IMR-90 (cell line): Measurements from ENCODE around the gene SESN2.

Experiments used
- BHLHE40 ChIP-seq: fragments of 150-350 bp; IDR thresholded peaks from 2 replicates; pipeline ENCODE4 v1.6.1; 2016; ENCODE audit warnings: mild to moderate bottlenecking, low read depth, low read length
- MAZ ChIP-seq: IDR thresholded peaks from 2 replicates; pipeline ENCODE4 v1.6.1; 2012; ENCODE audit warnings: low read depth, mild to moderate bottlenecking, low read length, improper control_type of control experiment, moderate library complexity, borderline replicate concordance
- MXI1 ChIP-seq: IDR thresholded peaks from 2 replicates; pipeline ENCODE4 v1.6.1; 2012; ENCODE audit warnings: low read depth, mild to moderate bottlenecking, low read length, moderate library complexity, borderline replicate concordance
- POLR2A ChIP-seq: IDR thresholded peaks from 2 replicates; pipeline ENCODE4 v1.6.1; 2012; ENCODE audit warnings: mild to moderate bottlenecking, low read depth, low read length
- RAD21 ChIP-seq: IDR thresholded peaks from 2 replicates; pipeline ENCODE4 v1.6.1; 2012; ENCODE audit warnings: low read length, improper control_type of control experiment
- RCOR1 ChIP-seq: IDR thresholded peaks from 2 replicates; pipeline ENCODE4 v1.6.1; 2012; ENCODE audit warnings: mild to moderate bottlenecking, low read length, improper control_type of control experiment; ENCODE audit not compliant: insufficient replicate concordance
- RFX5 ChIP-seq: IDR thresholded peaks from 2 replicates; pipeline ENCODE4 v1.8.0; 2012; ENCODE audit warnings: low read depth, mild to moderate bottlenecking, low read length, moderate library complexity
- SMC3 ChIP-seq: fragments of 150-350 bp; IDR thresholded peaks from 2 replicates; pipeline ENCODE4 v1.6.1; 2016; ENCODE audit warnings: low read depth, mild to moderate bottlenecking, antibody characterized with exemption, low read length, moderate library complexity
- TF ChIP-seq, protein P1 (sequence below): conservative IDR thresholded peaks from 2 replicates; pipeline ENCODE4 v1.5.1; 2012; ENCODE audit warnings: mild to moderate bottlenecking, low read depth, low read length, improper control_type of control experiment
- TF ChIP-seq, protein P2 (sequence below): fragments of 150-350 bp; IDR thresholded peaks from 2 replicates; pipeline ENCODE4 v1.6.1; 2017; ENCODE audit warnings: mild to moderate bottlenecking, antibody characterized with exemption, low read length, low read depth
- TF ChIP-seq, protein P3 (sequence below): fragments of 150-350 bp; IDR thresholded peaks from 2 replicates; pipeline ENCODE4 v1.6.1; 2016; ENCODE audit warnings: low read depth, mild to moderate bottlenecking, low read length, moderate library complexity, borderline replicate concordance

DNA sequence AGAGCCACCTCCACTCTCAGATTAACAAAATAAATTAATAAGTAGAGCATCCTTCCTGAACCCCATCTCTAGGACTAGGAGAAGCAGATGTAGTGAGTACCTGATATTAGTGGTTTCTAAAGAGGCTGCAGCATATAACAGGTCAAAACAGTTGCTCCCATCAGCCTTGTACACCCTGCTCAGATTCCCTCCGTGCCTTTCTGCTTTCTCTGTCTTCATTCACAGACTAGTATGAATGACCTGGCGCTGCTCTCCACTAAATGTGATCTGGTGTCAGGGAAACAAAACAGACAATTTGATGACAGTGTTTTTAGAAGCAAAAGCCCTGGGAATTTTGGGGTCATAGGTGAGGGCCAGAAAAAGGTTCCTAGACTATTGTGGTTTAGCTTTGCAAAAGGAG, 8.3 kb downstream of the SESN2 start:
- TF ChIP-seq, protein P1, sequence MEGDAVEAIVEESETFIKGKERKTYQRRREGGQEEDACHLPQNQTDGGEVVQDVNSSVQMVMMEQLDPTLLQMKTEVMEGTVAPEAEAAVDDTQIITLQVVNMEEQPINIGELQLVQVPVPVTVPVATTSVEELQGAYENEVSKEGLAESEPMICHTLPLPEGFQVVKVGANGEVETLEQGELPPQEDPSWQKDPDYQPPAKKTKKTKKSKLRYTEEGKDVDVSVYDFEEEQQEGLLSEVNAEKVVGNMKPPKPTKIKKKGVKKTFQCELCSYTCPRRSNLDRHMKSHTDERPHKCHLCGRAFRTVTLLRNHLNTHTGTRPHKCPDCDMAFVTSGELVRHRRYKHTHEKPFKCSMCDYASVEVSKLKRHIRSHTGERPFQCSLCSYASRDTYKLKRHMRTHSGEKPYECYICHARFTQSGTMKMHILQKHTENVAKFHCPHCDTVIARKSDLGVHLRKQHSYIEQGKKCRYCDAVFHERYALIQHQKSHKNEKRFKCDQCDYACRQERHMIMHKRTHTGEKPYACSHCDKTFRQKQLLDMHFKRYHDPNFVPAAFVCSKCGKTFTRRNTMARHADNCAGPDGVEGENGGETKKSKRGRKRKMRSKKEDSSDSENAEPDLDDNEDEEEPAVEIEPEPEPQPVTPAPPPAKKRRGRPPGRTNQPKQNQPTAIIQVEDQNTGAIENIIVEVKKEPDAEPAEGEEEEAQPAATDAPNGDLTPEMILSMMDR = no peak
- TF ChIP-seq RCOR1 (no peak), POLR2A (no peak), RAD21 (no peak), MAZ (no peak), RFX5 (no peak), MXI1 (no peak), BHLHE40 (no peak), SMC3 (no peak)
- TF ChIP-seq, protein P2, sequence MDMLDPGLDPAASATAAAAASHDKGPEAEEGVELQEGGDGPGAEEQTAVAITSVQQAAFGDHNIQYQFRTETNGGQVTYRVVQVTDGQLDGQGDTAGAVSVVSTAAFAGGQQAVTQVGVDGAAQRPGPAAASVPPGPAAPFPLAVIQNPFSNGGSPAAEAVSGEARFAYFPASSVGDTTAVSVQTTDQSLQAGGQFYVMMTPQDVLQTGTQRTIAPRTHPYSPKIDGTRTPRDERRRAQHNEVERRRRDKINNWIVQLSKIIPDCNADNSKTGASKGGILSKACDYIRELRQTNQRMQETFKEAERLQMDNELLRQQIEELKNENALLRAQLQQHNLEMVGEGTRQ = no peak
- TF ChIP-seq, protein P3, sequence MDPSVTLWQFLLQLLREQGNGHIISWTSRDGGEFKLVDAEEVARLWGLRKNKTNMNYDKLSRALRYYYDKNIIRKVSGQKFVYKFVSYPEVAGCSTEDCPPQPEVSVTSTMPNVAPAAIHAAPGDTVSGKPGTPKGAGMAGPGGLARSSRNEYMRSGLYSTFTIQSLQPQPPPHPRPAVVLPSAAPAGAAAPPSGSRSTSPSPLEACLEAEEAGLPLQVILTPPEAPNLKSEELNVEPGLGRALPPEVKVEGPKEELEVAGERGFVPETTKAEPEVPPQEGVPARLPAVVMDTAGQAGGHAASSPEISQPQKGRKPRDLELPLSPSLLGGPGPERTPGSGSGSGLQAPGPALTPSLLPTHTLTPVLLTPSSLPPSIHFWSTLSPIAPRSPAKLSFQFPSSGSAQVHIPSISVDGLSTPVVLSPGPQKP = no peak
